Islet precursor cell (in vitro differentiated cells): ENCODE results near the gene SMARCA2.
A peak's percentile ranks its signal among the peaks of the same experiment; 100 is the strongest.

Source experiments
- DNase-seq: peaks from one replicate; pipeline ENCODE4 v3.0.0-alpha.2; 2018

The SMARCA2 gene

GRCh38 chr9:2179567-2179966, 164.4 kb downstream of the SMARCA2 start:
- no peak for DNase-seq

- DNase-seq: no peak
These were observed 165.0 kb downstream of the SMARCA2 start for GRCh38 chr9:2180154-2180553.

- DNase-seq: peak; percentile 64
These were observed 165.6 kb downstream of the SMARCA2 start for GRCh38 chr9:2180704-2181103.

- DNase-seq: peak; percentile 64
These were observed 166.6 kb downstream of the SMARCA2 start for GRCh38 chr9:2181792-2182191.

- DNase-seq: no peak
These were observed 175.9 kb downstream of the SMARCA2 start for GRCh38 chr9:2190939-2191608.

- no peak for DNase-seq
These were observed 176.4 kb downstream of the SMARCA2 start for GRCh38 chr9:2191609-2191972.

- DNase-seq: no peak
These were observed 177.3 kb downstream of the SMARCA2 start for GRCh38 chr9:2192356-2192979.

- DNase-seq: no peak
These were observed 178.4 kb downstream of the SMARCA2 start for GRCh38 chr9:2193552-2193951.

GRCh38 chr9:2195211-2195610, 180.1 kb downstream of the SMARCA2 start:
- DNase-seq: no peak

GRCh38 chr9:2196757-2197156, 181.6 kb downstream of the SMARCA2 start:
- DNase-seq: no peak

GRCh38 chr9:2198956-2199635, 183.9 kb downstream of the SMARCA2 start:
- no peak for DNase-seq

GRCh38 chr9:2199999-2200796, 185.1 kb downstream of the SMARCA2 start:
- no peak for DNase-seq

- DNase-seq: no peak
These were observed 193.3 kb downstream of the SMARCA2 start for GRCh38 chr9:2208465-2208864.

- DNase-seq: no peak
These were observed 193.8 kb downstream of the SMARCA2 start for GRCh38 chr9:2208991-2209390.

- DNase-seq: no peak
These were observed 194.3 kb downstream of the SMARCA2 start for GRCh38 chr9:2209400-2209799.

GRCh38 chr9:2210201-2210600, 195.1 kb downstream of the SMARCA2 start:
- DNase-seq: no peak

GRCh38 chr9:2213830-2214468, 198.8 kb downstream of the SMARCA2 start:
- no peak for DNase-seq

GRCh38 chr9:2214707-2215106, 199.6 kb downstream of the SMARCA2 start:
- no peak for DNase-seq

GRCh38 chr9:2215921-2216441, 200.8 kb downstream of the SMARCA2 start:
- no peak for DNase-seq

GRCh38 chr9:2216591-2216990, 201.4 kb downstream of the SMARCA2 start:
- no peak for DNase-seq

- DNase-seq: no peak
These were observed 202.4 kb downstream of the SMARCA2 start for GRCh38 chr9:2217540-2217939.

- DNase-seq: no peak
These were observed 204.9 kb downstream of the SMARCA2 start for GRCh38 chr9:2220036-2220435.
